Measurements from ENCODE around the gene MYH15. TPM values are rescaled to one million over a fixed set of nuclear protein-coding genes. Genes with fewer than 3 reads are reported as not detected.
"Not testable (repeated sequence)": the region's sequence is repeated elsewhere in the genome, so short reads cannot be mapped to it uniquely, and the experiment has no call there.

Gene MYH15
- total and polyA plus RNA-seq, 5 experiments from 2014 or later, result 0.05 to 0.47 TPM; not detected in 3

DNA sequence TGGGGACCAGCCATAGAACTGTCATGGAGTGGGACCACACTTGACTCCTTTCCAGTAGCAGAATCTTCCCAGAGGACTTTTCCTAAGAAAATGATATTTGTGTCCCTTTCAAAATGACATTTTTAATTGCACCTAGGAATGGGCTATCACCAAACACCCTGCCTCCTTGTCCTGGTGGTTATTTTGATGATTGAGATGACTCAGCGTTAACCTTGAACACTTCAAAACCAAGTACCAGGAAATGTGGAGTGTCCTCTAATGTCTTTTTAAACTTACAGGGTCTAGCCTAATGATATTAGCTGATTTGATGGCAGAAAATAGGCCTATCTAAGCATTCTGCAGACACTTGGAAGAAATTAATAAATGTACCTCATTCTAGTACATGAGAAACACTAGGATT lies 123.3 kb downstream of the MYH15 start:
- H3K27ac Mint-ChIP-seq, result no peak overlapping the region
- no peak for DNase-seq
- peaks cover 0 to 17% (median 0%) of the 10 kb centered on the region in 4 donors for H3K4me1 Mint-ChIP-seq

DNA sequence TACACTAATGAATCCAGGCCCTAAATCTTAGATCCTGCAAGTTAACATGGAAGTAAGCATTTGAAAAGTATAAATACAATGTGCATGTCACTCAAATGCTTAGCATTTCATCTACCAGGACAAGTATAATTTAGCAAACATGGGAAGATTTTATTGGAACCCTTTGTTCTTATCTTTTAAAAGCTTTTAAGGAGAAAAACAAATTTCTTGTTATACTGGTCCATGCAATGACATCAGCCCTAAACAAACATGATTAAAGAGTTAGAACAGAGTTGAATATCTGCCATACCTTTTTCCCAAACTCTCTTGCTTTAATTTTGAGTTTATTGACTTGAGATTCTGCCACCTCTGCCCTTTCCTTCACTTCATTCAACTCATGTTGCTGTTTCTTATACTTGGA lies 127.1 kb downstream of the MYH15 start:
- no peak for ATAC-seq
- no peak overlapping the region for H3K27ac Mint-ChIP-seq
- no peaks in the 10 kb centered on the region for H3K27me3 Mint-ChIP-seq
- no peaks in the 10 kb centered on the region for H3K36me3 Mint-ChIP-seq
- POLR2A ChIA-PET, result no interaction called here
- no peak for DNase-seq
- peaks cover 0 to 6% (median 0%) of the 10 kb centered on the region in 4 donors for H3K4me1 Mint-ChIP-seq
- H3K4me3 Mint-ChIP-seq, result no peak overlapping the region
- no peaks in the 10 kb centered on the region for H3K9me3 Mint-ChIP-seq

More for the DNA sequence above, 123.3 kb downstream of the MYH15 start:
- no peaks in the 10 kb centered on the region for H3K9me3 Mint-ChIP-seq
- no peaks in the 10 kb centered on the region for H3K36me3 Mint-ChIP-seq
- no peak overlapping the region for H3K4me3 Mint-ChIP-seq
- POLR2A ChIA-PET, result no interaction called here
- ATAC-seq, result no peak
- H3K27me3 Mint-ChIP-seq, result peaks cover 0 to 13% (median 0%) of the 10 kb centered on the region in 5 donors

DNA sequence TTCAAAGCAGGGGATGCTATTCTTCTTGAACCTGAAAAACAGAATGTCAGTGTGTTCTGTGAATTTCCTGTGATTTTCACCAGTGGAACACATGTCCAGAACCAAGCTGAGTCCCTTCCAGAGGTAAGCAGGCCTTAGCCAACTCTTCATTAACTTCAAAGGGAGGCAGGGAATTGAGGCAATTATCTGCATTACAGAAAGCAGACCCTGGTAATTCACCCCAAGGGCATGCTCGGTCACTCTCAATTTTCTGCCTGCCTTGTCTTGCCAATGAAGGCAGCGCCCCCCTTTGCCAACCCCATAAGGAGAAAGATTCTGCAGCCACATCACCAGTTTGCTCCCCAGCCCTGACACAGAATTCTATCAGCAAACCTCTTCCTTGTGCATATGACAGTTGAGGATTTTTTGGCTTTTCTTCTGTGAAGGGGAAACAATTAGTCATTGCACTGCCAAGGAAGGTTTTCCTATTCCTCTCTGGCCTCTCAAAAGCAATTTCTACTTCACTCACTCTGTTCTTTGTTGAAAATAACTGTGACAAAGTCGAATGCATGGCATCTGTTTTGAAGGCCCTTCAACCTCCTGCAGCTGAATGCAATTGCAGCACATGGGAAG lies 128.8 kb downstream of the MYH15 start:
- Mint-ChIP-seq H3K4me3 (no peak overlapping the region), H3K27ac (no peak overlapping the region), H3K36me3 (no peaks in the 10 kb centered on the region), H3K4me1 (no peaks in the 10 kb centered on the region), H3K9me3 (no peaks in the 10 kb centered on the region), H3K27me3 (no peaks in the 10 kb centered on the region)
- ATAC-seq, result no peak
- POLR2A ChIA-PET, result no interaction called here
- no peak for DNase-seq

DNA sequence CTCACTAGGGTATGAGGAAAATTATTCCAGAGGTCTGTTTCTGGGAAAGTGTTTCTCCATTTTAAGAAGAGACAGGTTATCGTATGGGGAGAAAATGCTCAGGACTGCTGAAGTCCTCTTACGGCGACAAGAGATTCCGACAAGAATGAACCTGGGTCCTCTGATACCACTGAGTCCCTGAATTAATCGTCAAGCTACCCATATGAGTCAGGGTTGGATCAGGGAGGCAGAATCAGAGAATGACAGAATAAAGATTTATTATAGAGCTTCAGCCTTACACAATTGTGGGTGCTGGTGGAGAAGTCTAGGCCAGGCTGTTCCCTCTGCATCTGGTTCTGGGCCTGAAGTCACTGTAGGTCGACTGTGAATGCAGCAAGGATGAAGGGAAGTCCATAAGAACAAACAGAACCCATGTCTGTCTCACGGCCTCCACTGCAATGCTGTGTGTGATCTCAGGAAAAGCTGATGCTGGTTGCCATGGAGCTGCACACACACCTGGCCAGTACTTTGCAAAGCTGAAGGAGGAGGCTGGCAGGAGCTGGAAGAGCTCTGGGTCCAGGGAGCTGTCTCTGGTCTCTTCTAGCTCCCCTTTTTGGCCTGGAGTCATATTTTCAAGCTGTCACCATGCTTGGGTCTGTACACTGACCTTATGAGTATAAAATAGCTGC lies 130.1 kb downstream of the MYH15 start:
- Mint-ChIP-seq H3K9me3 (no peaks in the 10 kb centered on the region), H3K4me3 (no peak overlapping the region), H3K36me3 (no peaks in the 10 kb centered on the region), H3K27me3 (no peaks in the 10 kb centered on the region), H3K4me1 (no peaks in the 10 kb centered on the region), H3K27ac (no peak overlapping the region)
- DNase-seq, result no peak
- ATAC-seq, result no peak
- POLR2A ChIA-PET, result no interaction called here

DNA sequence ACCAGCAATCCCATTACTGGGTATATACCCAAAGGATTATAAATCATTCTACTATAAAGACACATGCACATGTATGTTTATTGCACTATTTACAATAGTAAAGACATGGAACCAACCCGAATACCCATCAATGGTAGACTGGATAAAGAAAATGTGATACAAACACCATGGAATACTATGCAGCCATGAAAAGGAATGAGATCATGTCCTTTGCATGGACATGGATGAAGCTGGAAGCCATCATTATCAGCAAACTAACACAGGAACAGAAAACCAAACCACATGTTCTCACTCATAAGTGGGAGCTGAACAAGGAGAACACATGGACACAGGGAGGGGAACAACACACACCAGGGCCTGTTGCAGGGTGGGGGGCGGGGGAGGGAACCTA lies 131.4 kb downstream of the MYH15 start:
- not testable (repeated sequence) for H3K27me3 Mint-ChIP-seq

GRCh38 chr3:108378153-108378951 lies 132.0 kb downstream of the MYH15 start:
- Mint-ChIP-seq H3K4me3 (no peak overlapping the region), H3K27me3 (no peaks in the 10 kb centered on the region), H3K4me1 (no peaks in the 10 kb centered on the region), H3K9me3 (no peaks in the 10 kb centered on the region), H3K27ac (no peak overlapping the region), H3K36me3 (no peaks in the 10 kb centered on the region)
- DNase-seq (no peak), ATAC-seq (no peak)
- POLR2A ChIA-PET, result no interaction called here

More for the DNA sequence above, 131.4 kb downstream of the MYH15 start:
- H3K36me3 Mint-ChIP-seq, H3K9me3 Mint-ChIP-seq, ATAC-seq, H3K4me1 Mint-ChIP-seq, H3K4me3 Mint-ChIP-seq, DNase-seq, POLR2A ChIA-PET: not testable (repeated sequence)
- H3K27ac Mint-ChIP-seq, result peak overlapping the region in 1 of 10 donors; percentile 69

DNA sequence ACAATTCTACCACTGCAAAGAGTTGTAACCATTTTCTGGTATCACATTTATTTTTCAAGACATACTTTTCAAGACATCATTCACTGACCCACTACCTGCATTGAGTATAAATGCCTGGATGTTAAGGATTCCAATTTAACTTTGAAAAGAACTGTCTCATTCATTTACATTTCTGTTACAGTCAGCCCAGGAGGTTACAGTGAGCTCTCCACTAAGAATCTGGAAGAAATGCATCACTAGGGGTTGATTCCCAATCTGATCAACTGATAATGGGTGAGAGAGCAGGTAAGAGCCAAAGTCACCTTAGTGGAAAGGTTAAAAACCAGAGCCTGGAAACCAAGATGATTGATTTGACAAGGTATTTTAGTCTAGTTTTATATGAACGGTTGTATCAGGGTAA lies 133.0 kb downstream of the MYH15 start:
- Mint-ChIP-seq H3K27ac (no peak overlapping the region), H3K36me3 (no peaks in the 10 kb centered on the region), H3K4me3 (no peak overlapping the region), H3K27me3 (no peaks in the 10 kb centered on the region), H3K9me3 (peaks cover 0 to 3% (median 0%) of the 10 kb centered on the region in 9 donors), H3K4me1 (no peaks in the 10 kb centered on the region)
- POLR2A ChIA-PET, result no interaction called here
- DNase-seq, result no peak
- no peak for ATAC-seq

DNA sequence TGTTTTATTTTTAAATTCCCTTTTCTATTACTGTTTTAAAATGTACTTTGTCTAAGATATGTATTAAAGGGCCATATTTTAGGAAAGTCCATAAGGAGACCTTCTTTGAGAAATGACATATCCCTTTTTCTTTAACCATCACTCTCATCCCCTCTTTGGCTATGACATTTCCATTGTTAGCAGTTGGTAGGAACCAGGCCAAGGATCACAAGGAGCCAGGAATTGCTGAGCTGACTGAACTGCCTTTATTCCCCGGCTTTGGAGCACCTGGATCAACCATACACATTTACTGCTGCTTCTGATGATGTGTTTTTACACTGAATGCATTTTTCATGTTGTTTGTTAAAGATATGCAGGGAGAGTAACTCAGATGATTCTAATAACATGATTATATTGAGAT lies 134.4 kb downstream of the MYH15 start:
- peaks cover 0 to 3% (median 0%) of the 10 kb centered on the region in 9 donors for H3K9me3 Mint-ChIP-seq
- H3K36me3 Mint-ChIP-seq, result no peaks in the 10 kb centered on the region
- H3K4me1 Mint-ChIP-seq, result no peaks in the 10 kb centered on the region
- no peak overlapping the region for H3K27ac Mint-ChIP-seq
- DNase-seq (no peak), ATAC-seq (no peak)
- no peaks in the 10 kb centered on the region for H3K27me3 Mint-ChIP-seq
- no peak overlapping the region for H3K4me3 Mint-ChIP-seq
- POLR2A ChIA-PET, result no interaction called here

DNA sequence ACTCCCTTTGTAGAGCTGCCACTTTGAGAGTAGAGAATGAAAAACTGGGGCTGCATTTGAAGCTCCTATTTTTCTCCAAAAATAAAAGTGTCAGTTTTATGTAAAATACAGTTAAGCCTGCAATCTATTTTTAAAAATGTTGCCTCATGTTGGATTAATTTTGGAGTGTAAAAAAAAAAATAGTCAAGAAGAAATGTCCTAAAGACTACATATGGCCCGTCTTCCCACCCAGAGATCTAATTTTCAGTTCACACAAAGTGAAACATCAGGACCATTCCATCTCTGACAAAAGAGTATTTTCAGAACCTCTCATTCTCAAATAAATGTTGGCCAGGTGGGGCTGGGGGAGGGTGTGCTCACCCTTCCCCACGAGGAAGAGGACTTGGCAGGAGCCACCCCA lies 151.4 kb downstream of the MYH15 start:
- DNase-seq, result no peak

GRCh38 chr3:108357042-108357441 lies 153.4 kb downstream of the MYH15 start:
- no peak for ATAC-seq
- DNase-seq, result no peak
- Mint-ChIP-seq H3K27me3 (peaks cover 0 to 1% (median 0%) of the 10 kb centered on the region in 5 donors), H3K36me3 (no peaks in the 10 kb centered on the region), H3K27ac (no peak overlapping the region), H3K9me3 (no peaks in the 10 kb centered on the region), H3K4me3 (no peak overlapping the region), H3K4me1 (no peaks in the 10 kb centered on the region)
- POLR2A ChIA-PET, result no interaction called here

More for the DNA sequence above, 151.4 kb downstream of the MYH15 start:
- Mint-ChIP-seq H3K27ac (no peak overlapping the region), H3K4me1 (no peaks in the 10 kb centered on the region), H3K27me3 (peaks cover 0 to 1% (median 0%) of the 10 kb centered on the region in 5 donors), H3K36me3 (no peaks in the 10 kb centered on the region), H3K4me3 (no peak overlapping the region), H3K9me3 (no peaks in the 10 kb centered on the region)
- POLR2A ChIA-PET, result no interaction called here
- ATAC-seq, result no peak

- Mint-ChIP-seq H3K27ac (no peak overlapping the region), H3K9me3 (no peaks in the 10 kb centered on the region), H3K4me1 (no peaks in the 10 kb centered on the region), H3K4me3 (no peak overlapping the region), H3K27me3 (peaks cover 0 to 1% (median 0%) of the 10 kb centered on the region in 5 donors), H3K36me3 (no peaks in the 10 kb centered on the region)
- ATAC-seq (no peak), DNase-seq (no peak)
- POLR2A ChIA-PET, result no interaction called here
Observed at GRCh38 chr3:108354562-108354961, 155.8 kb downstream of the MYH15 start.

GRCh38 chr3:108352176-108352575 lies 158.2 kb downstream of the MYH15 start:
- DNase-seq, result no peak
- Mint-ChIP-seq H3K9me3 (peaks cover 0 to 8% (median 0%) of the 10 kb centered on the region in 9 donors), H3K4me3 (no peak overlapping the region), H3K27ac (no peak overlapping the region), H3K36me3 (peaks cover 0 to 11% (median 0%) of the 10 kb centered on the region in 3 donors), H3K4me1 (no peaks in the 10 kb centered on the region), H3K27me3 (peaks cover 2 to 11% (median 7%) of the 10 kb centered on the region in 5 donors)
- POLR2A ChIA-PET, result no interaction called here
- no peak for ATAC-seq
